H9 (cell line): ENCODE measurements around the gene ZNF346. TPM values are rescaled to one million over a fixed set of nuclear protein-coding genes. Genes with fewer than 3 reads are reported as not detected.

Experiments used
- DNase-seq: peaks from one replicate; pipeline ENCODE4 v3.0.0-alpha.2; 2017
- H2AFZ ChIP-seq: one replicate; pipeline ENCODE4 v1.6.1; 2013; ENCODE audit warnings: mild to moderate bottlenecking, low read length, control low read depth, moderate library complexity
- H2AK5ac ChIP-seq: 2 replicates; pipeline ENCODE4 v1.6.1; 2013; ENCODE audit warnings: low read length, control low read depth, mixed read lengths; ENCODE audit not compliant: insufficient read length
- H2BK120ac ChIP-seq: one replicate; pipeline ENCODE4 v1.6.1; 2013; ENCODE audit warnings: low read depth, mild to moderate bottlenecking, low read length, control low read depth, inconsistent platforms; ENCODE audit not compliant: poor library complexity, severe bottlenecking
- H2BK12ac ChIP-seq: 2 replicates; pipeline ENCODE4 v1.6.1; 2013; ENCODE audit warnings: low read length, control low read depth, mixed read lengths, low read depth; ENCODE audit not compliant: insufficient read length
- H2BK15ac ChIP-seq: 2 replicates; pipeline ENCODE4 v1.6.1; 2013; ENCODE audit warnings: low read depth, low read length, control low read depth
- H2BK20ac ChIP-seq: one replicate; pipeline ENCODE4 v1.6.1; 2013; ENCODE audit warnings: low read depth, mild to moderate bottlenecking, low read length, control low read depth, inconsistent platforms; ENCODE audit not compliant: poor library complexity, severe bottlenecking
- H2BK5ac ChIP-seq: 2 replicates; pipeline ENCODE4 v1.6.1; 2013; ENCODE audit warnings: low read length, control low read depth, mixed read lengths; ENCODE audit not compliant: insufficient read length
- H3K14ac ChIP-seq: 2 replicates; pipeline ENCODE4 v1.6.1; 2013; ENCODE audit warnings: low read length, control low read depth; ENCODE audit not compliant: insufficient read depth
- H3K18ac ChIP-seq: 2 replicates; pipeline ENCODE4 v1.6.1; 2013; ENCODE audit warnings: low read depth, mild to moderate bottlenecking, mixed read lengths, low read length, control low read depth; ENCODE audit not compliant: insufficient read length
- H3K23ac ChIP-seq: 2 replicates; pipeline ENCODE4 v1.6.1; 2013; ENCODE audit warnings: low read length, control low read depth, mixed read lengths, low read depth; ENCODE audit not compliant: insufficient read length
- H3K23me2 ChIP-seq: 2 replicates; pipeline ENCODE4 v1.6.1; 2013; ENCODE audit warnings: low read depth, mild to moderate bottlenecking, mixed read lengths, low read length, control low read depth; ENCODE audit not compliant: insufficient read length, poor library complexity, severe bottlenecking
- H3K27ac ChIP-seq: 2 replicates; pipeline ENCODE4 v1.5.1; 2013; ENCODE audit warnings: low read length, control low read depth, mixed read lengths, low read depth; ENCODE audit not compliant: insufficient read length
- H3K27me3 ChIP-seq: 2 replicates; pipeline ENCODE4 v1.6.1; 2013; ENCODE audit warnings: low read length, control low read depth, inconsistent platforms; ENCODE audit not compliant: insufficient read depth
- H3K4ac ChIP-seq: 2 replicates; pipeline ENCODE4 v1.6.1; 2013; ENCODE audit warnings: low read depth, mild to moderate bottlenecking, control low read depth, inconsistent platforms, low read length, moderate library complexity
- H3K4me1 ChIP-seq: 2 replicates; pipeline ENCODE4 v1.6.1; 2013; ENCODE audit warnings: low read length, control low read depth, inconsistent platforms; ENCODE audit not compliant: insufficient read depth
- H3K4me2 ChIP-seq: 2 replicates; pipeline ENCODE4 v1.6.1; 2013; ENCODE audit warnings: low read length, control low read depth, mixed read lengths; ENCODE audit not compliant: insufficient read length, insufficient read depth
- H3K56ac ChIP-seq: 2 replicates; pipeline ENCODE4 v1.6.1; 2013; ENCODE audit warnings: low read depth, mild to moderate bottlenecking, mixed read lengths, low read length, control low read depth; ENCODE audit not compliant: insufficient read length
- H3K79me1 ChIP-seq: 2 replicates; pipeline ENCODE4 v1.6.1; 2013; ENCODE audit warnings: low read depth, mild to moderate bottlenecking, moderate library complexity, low read length, control low read depth, inconsistent platforms; ENCODE audit not compliant: insufficient read depth, poor library complexity, severe bottlenecking
- H3K79me2 ChIP-seq: 2 replicates; pipeline ENCODE4 v1.6.1; 2013; ENCODE audit warnings: low read length, control low read depth, inconsistent platforms; ENCODE audit not compliant: insufficient read depth
- H3K9ac ChIP-seq: 2 replicates; pipeline ENCODE4 v1.6.1; 2013; ENCODE audit warnings: low read length, control low read depth, mixed read lengths; ENCODE audit not compliant: insufficient read length; ENCODE audit errors: extremely low read depth
- H3K9me3 ChIP-seq: one replicate; pipeline ENCODE4 v1.6.1; 2013; ENCODE audit warnings: low read depth, low read length, inconsistent platforms; ENCODE audit not compliant: control insufficient read depth
- H3T11ph ChIP-seq: one replicate; pipeline ENCODE4 v1.6.1; 2013; ENCODE audit warnings: mild to moderate bottlenecking, low read length, control low read depth, inconsistent platforms
- H4K20me1 ChIP-seq: one replicate; pipeline ENCODE4 v1.6.1; 2013; ENCODE audit not compliant: control insufficient read depth, insufficient read length, insufficient read depth
- H4K5ac ChIP-seq: 2 replicates; pipeline ENCODE4 v1.6.1; 2013; ENCODE audit warnings: low read depth, mild to moderate bottlenecking, mixed read lengths, low read length, control low read depth; ENCODE audit not compliant: insufficient read length
- H4K8ac ChIP-seq: replicated peaks from 2 replicates; pipeline ENCODE4 v1.6.1; 2013; ENCODE audit warnings: low read length, control low read depth, mixed read lengths, low read depth; ENCODE audit not compliant: insufficient read length
- H4K91ac ChIP-seq: 2 replicates; pipeline ENCODE4 v1.6.1; 2013; ENCODE audit warnings: low read depth, mild to moderate bottlenecking, moderate library complexity, mixed read lengths, low read length, control low read depth; ENCODE audit not compliant: insufficient read length
- H3K27ac Mint-ChIP-seq, 3 experiments: 2 replicates in 2 of 3; 3 replicates in 1 of 3; pipeline ENCODE4 v1.8.0; 2020 to 2021; ENCODE audit warnings: mixed read lengths in 3 of 3, mild to moderate bottlenecking in 1 of 3, moderate library complexity in 1 of 3
- H3K27me3 Mint-ChIP-seq: 2 replicates; pipeline ENCODE4 v1.8.0; 2021; ENCODE audit warnings: low read depth, mild to moderate bottlenecking, moderate library complexity, mixed read lengths
- H3K36me3 Mint-ChIP-seq, 3 experiments: 2 replicates in 2 of 3; 3 replicates in 1 of 3; pipeline ENCODE4 v1.8.0; 2020 to 2021; ENCODE audit warnings: low read depth in 3 of 3, mixed read lengths in 3 of 3; ENCODE audit not compliant: insufficient read depth in 1 of 3
- H3K4me1 Mint-ChIP-seq, 2 experiments: 2 replicates each; pipeline ENCODE4 v1.8.0; 2020; ENCODE audit warnings: mixed read lengths in 2 of 2
- H3K4me3 Mint-ChIP-seq, 2 experiments: 2 replicates in 1 of 2; 3 replicates in 1 of 2; pipeline ENCODE4 v1.8.0; 2020 to 2021; ENCODE audit warnings: mild to moderate bottlenecking in 2 of 2, mixed read lengths in 2 of 2, moderate library complexity in 1 of 2
- H3K9me3 Mint-ChIP-seq, 2 experiments: 2 replicates in 1 of 2; 3 replicates in 1 of 2; pipeline ENCODE4 v1.8.0; 2020; ENCODE audit warnings: mild to moderate bottlenecking in 2 of 2, mixed read lengths in 2 of 2, moderate library complexity in 1 of 2
- WGBS: extraction: QIAGEN DNeasy Blood & Tissue Kit; methylation state at CpG from one replicate; pipeline ENCODE4 v1.1.7; 2013; ENCODE audit warnings: missing lambda C conversion rate, low lambda C conversion rate, mixed read lengths; ENCODE audit not compliant: insufficient read length; ENCODE audit errors: extremely low coverage; 5-methylcytosine and 5-hydroxymethylcytosine counted together
- total RNA-seq: library from RNA; stranded (reverse); gene quantifications from 2 replicates; pipeline ENCODE4 v1.2.1, GENCODE V29; 2021
- TF ChIP-seq, protein P1 (sequence below): fragments of 200-600 bp; sonication (generic); conservative IDR thresholded peaks from 3 replicates; pipeline ENCODE4 v1.8.0; 2021; ENCODE audit warnings: antibody characterized with exemption, mild to moderate bottlenecking

Gene ZNF346
- total RNA-seq, 1 experiment from 2014 or later, result 22.7 TPM

GRCh38 chr5:177018341-177018740 lies 4.2 kb upstream of the ZNF346 start:
- H3K9me3 Mint-ChIP-seq, result no peaks in the 10 kb centered on the region
- TF ChIP-seq, protein P1, sequence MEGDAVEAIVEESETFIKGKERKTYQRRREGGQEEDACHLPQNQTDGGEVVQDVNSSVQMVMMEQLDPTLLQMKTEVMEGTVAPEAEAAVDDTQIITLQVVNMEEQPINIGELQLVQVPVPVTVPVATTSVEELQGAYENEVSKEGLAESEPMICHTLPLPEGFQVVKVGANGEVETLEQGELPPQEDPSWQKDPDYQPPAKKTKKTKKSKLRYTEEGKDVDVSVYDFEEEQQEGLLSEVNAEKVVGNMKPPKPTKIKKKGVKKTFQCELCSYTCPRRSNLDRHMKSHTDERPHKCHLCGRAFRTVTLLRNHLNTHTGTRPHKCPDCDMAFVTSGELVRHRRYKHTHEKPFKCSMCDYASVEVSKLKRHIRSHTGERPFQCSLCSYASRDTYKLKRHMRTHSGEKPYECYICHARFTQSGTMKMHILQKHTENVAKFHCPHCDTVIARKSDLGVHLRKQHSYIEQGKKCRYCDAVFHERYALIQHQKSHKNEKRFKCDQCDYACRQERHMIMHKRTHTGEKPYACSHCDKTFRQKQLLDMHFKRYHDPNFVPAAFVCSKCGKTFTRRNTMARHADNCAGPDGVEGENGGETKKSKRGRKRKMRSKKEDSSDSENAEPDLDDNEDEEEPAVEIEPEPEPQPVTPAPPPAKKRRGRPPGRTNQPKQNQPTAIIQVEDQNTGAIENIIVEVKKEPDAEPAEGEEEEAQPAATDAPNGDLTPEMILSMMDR, result no peak
- Histone ChIP-seq H3K4me1 (no peaks in the 10 kb centered on the region), H3K4ac (no peak overlapping the region), H3K9me3 (no peaks in the 10 kb centered on the region), H3K23ac (no peak overlapping the region), H4K91ac (no peak overlapping the region), H3K4me2 (no peak overlapping the region), H3K18ac (no peak overlapping the region), H2BK15ac (no peak overlapping the region), H3K27me3 (no peaks in the 10 kb centered on the region), H3K9ac (no peak overlapping the region), H3K79me2 (no peaks in the 10 kb centered on the region), H2BK20ac (no peak overlapping the region), H2AFZ (no peak overlapping the region), H4K20me1 (no peaks in the 10 kb centered on the region), H3K27ac (no peak overlapping the region), H2BK5ac (no peak overlapping the region), H2BK12ac (no peak overlapping the region), H4K5ac (no peak overlapping the region), H2BK120ac (no peak overlapping the region), H3T11ph (no peak overlapping the region), H3K14ac (no peak overlapping the region), H3K23me2 (peaks cover 11% of the 10 kb centered on the region), H3K56ac (no peak overlapping the region), H3K79me1 (no peaks in the 10 kb centered on the region), H2AK5ac (no peak overlapping the region), H4K8ac (no peak overlapping the region)
- H3K4me1 Mint-ChIP-seq, result peaks cover 9 to 14% of the 10 kb centered on the region in 2 experiments
- no peak overlapping the region for H3K4me3 Mint-ChIP-seq
- H3K27me3 Mint-ChIP-seq, result no peaks in the 10 kb centered on the region; the same call in 1 of the 2 replicates
- H3K27ac Mint-ChIP-seq, result no peak overlapping the region
- no peaks in the 10 kb centered on the region for H3K36me3 Mint-ChIP-seq
- no peak for DNase-seq
- no CpG with 5 or more reads among the region's 2 CpGs for WGBS
